ENCODE data around the gene PTPN6. TPM values are rescaled to one million over a fixed set of nuclear protein-coding genes. Genes with fewer than 3 reads are reported as not detected.

Gene PTPN6
- total and polyA plus RNA-seq, 2 of the 4 experiments (the other 2 are of a cell fraction) = under 0.01 to 0.14 TPM

- Histone ChIP-seq H4K5ac (ENCODE audit: low read depth, low read length) (no peak overlapping the region), H3K27me3 (ENCODE audit: control insufficient read depth, insufficient read depth, low read length) (no peaks in the 10 kb centered on the region), H2BK20ac (ENCODE audit: low read depth, low read length) (no peak overlapping the region), H3K14ac (replicated peaks; ENCODE audit: low read depth, low read length) (no peak overlapping the region), H4K20me1 (ENCODE audit: insufficient read depth, low read length) (0 out of 2 replicates have a peak, but pooled peaks cover 6% of the 10 kb centered on the region), H3K56ac (ENCODE audit: extremely low read depth, insufficient read depth, low read length) (no peak overlapping the region), H4K91ac (ENCODE audit: insufficient read depth, low read depth, low read length) (no peak overlapping the region), H2BK120ac (ENCODE audit: low read depth, low read length) (no peak overlapping the region), H3K36me3 (ENCODE audit: control insufficient read depth, insufficient read depth, low read length) (peaks cover 53% of the 10 kb centered on the region), H3K4me3 (ENCODE audit: insufficient read depth, low read depth, low read length) (no peak overlapping the region), H3K4ac (ENCODE audit: low read depth, low read length) (no peak overlapping the region), H2AK5ac (ENCODE audit: low read depth, low read length) (no peak overlapping the region), H3K18ac (ENCODE audit: low read depth, low read length) (no peak overlapping the region), H2BK5ac (ENCODE audit: low read depth, low read length, poor library complexity, severe bottlenecking) (no peak overlapping the region), H3K9ac (ENCODE audit: low read depth, low read length) (no peak overlapping the region), H3K79me1 (ENCODE audit: low read depth in 1 of 2, low read length in 2 of 2) (peaks cover 36 to 38% of the 10 kb centered on the region in 2 experiments), H3K4me2 (ENCODE audit: low read depth, low read length) (no peak overlapping the region), H3K9me3 (ENCODE audit: control insufficient read depth, insufficient read depth, low read length) (no peaks in the 10 kb centered on the region), H4K8ac (ENCODE audit: low read depth in 2 of 2, low read length in 2 of 2) (no peak overlapping the region), H2BK15ac (ENCODE audit: low read depth, low read length) (no peak overlapping the region), H2AFZ (replicated peaks; ENCODE audit: low read length, poor library complexity) (no peak overlapping the region), H2AK9ac (replicated peaks; ENCODE audit: low read depth, low read length, poor library complexity) (no peak overlapping the region), H3K23ac (ENCODE audit: low read depth, low read length) (no peak overlapping the region; the same call in 1 of the 2 replicates), H3K9me1 (ENCODE audit: insufficient read depth, low read length) (peaks cover 8% of the 10 kb centered on the region; the same call in 1 of the 2 replicates), H3K4me1 (ENCODE audit: control insufficient read depth, insufficient read depth, low read length) (peaks cover 20% of the 10 kb centered on the region), H3K27ac (ENCODE audit: insufficient read depth, low read length) (no peak overlapping the region)
- CTCF ChIA-PET = no interaction called here
- no TSS peak for BruUV-seq (replicated peaks)
- WGBS, 2 experiments (ENCODE audit: extremely low coverage in 2 of 2, insufficient read length in 1 of 2) = 82% methylated on average over 4 of the region's 7 CpGs; no CpG with 5 or more reads in 1 of the 2 experiments
- in situ Hi-C loops (cut with MboI; ENCODE audit: low sequenced_read_pairs) (no loop called here), dilution Hi-C loops (cut with HindIII; ENCODE audit: low sequenced_read_pairs, unreplicated experiment) (no loop called here), intact Hi-C loops (cut with micrococcal nuclease) (no loop called here)
- no peak for ATAC-seq (ENCODE audit: low read depth)
- no peak for TF ChIP-seq CEBPB (IDR thresholded peaks at IDR 0.05; ENCODE audit: low read depth, low read length)
- TF ChIP-seq RCOR1 (IDR thresholded peaks at IDR 0.05; ENCODE audit: insufficient replicate concordance, low read length) = no peak
- no peak for TF ChIP-seq MAZ (IDR thresholded peaks at IDR 0.05; ENCODE audit: borderline replicate concordance, low read depth, low read length)
- no peak for TF ChIP-seq NFE2L2 (IDR thresholded peaks at IDR 0.05; ENCODE audit: low read depth, low read length)
- TF ChIP-seq RAD21 (IDR thresholded peaks at IDR 0.05; ENCODE audit: low read length) = no peak
- no peak for TF ChIP-seq CTCF (conservative IDR thresholded peaks at IDR 0.05; ENCODE audit: low read depth, low read length)
- no peak for TF ChIP-seq POLR2A (IDR thresholded peaks at IDR 0.05; ENCODE audit: low read depth, low read length)
- no peak for TF ChIP-seq RFX5 (IDR thresholded peaks at IDR 0.05; ENCODE audit: low read depth, low read length)
- no peak for TF ChIP-seq BHLHE40 (IDR thresholded peaks at IDR 0.05; ENCODE audit: low read depth, low read length)
- no peak for TF ChIP-seq CHD1 (IDR thresholded peaks at IDR 0.05; ENCODE audit: low read depth, low read length)
- TF ChIP-seq USF2 (IDR thresholded peaks at IDR 0.05; ENCODE audit: low read depth, low read length) = no peak
- TF ChIP-seq MAFK (IDR thresholded peaks at IDR 0.05; ENCODE audit: low read depth, low read length) = no peak
- no peak for TF ChIP-seq ELK1 (IDR thresholded peaks at IDR 0.05; ENCODE audit: borderline replicate concordance, low read depth, low read length)
- no peak for TF ChIP-seq FOS (IDR thresholded peaks at IDR 0.05; ENCODE audit: low read depth, low read length)
- TF ChIP-seq SMC3 (IDR thresholded peaks at IDR 0.05; ENCODE audit: low read depth, low read length) = no peak
- no peak for TF ChIP-seq MXI1 (IDR thresholded peaks at IDR 0.05; ENCODE audit: borderline replicate concordance, low read depth, low read length)
- DNase-seq = no peak
- POLR2A ChIA-PET (ENCODE audit: unreplicated experiment) = no interaction called here
These were observed 31.6 kb upstream of the PTPN6 start for GRCh38 chr12:6919588-6919987.
